DND-41 (cell line): ENCODE results near the gene ARFGEF3.

Experiments used
- CTCF ChIP-seq: IDR thresholded peaks from 2 replicates; pipeline ENCODE4 v1.5.1; 2012; ENCODE audit warnings: borderline replicate concordance, low read length, moderate library complexity, mild to moderate bottlenecking; ENCODE audit not compliant: poor library complexity, severe bottlenecking; ENCODE audit errors: extremely low read depth
- EZH2 ChIP-seq: IDR thresholded peaks from 3 replicates; pipeline ENCODE4 v1.6.1; 2012; ENCODE audit warnings: borderline replicate concordance, low read depth, mild to moderate bottlenecking, moderate library complexity, low read length, inconsistent platforms; ENCODE audit not compliant: severe bottlenecking

GRCh38 chr6:138142806-138143205, 18.9 kb upstream of the ARFGEF3 start:
- TF ChIP-seq CTCF (no peak), EZH2 (no peak)
